Tibial nerve (tissue), 4 donors: ENCODE data around the gene FOXL2. TPM values are rescaled to one million over a fixed set of nuclear protein-coding genes. Genes with fewer than 3 reads are reported as not detected.

Experiments
- DNase-seq, 2 donors: peaks; one replicate each; pipeline ENCODE4 v3.0.0-alpha.2; 2019; ENCODE audit warnings: low spot score in 2 of 2
- H3K27ac ChIP-seq, 4 donors: fragments of 200-600 bp; sonication (generic) in 3 of 4; one replicate each; pipeline ENCODE4 v1.5.1; 2017 to 2019; ENCODE audit warnings: mild to moderate bottlenecking in 1 of 4
- H3K27me3 ChIP-seq, 2 donors: fragments of 200-600 bp; sonication (generic) in 1 of 2; one replicate each; pipeline versions ENCODE4 v1.5.1 to v1.6.0; 2017 to 2019
- H3K36me3 ChIP-seq, 3 donors: fragments of 200-600 bp; sonication (generic); one replicate each; pipeline ENCODE4 v1.5.1; 2018 to 2019
- H3K4me1 ChIP-seq, 4 donors: fragments of 200-600 bp; sonication (generic) in 3 of 4; one replicate each; pipeline ENCODE4 v1.5.1; 2017 to 2019
- H3K4me3 ChIP-seq, 4 donors: fragments of 200-600 bp; sonication (generic) in 3 of 4; one replicate each; pipeline ENCODE4 v1.5.1; 2017 to 2019; ENCODE audit warnings: mild to moderate bottlenecking in 1 of 4, moderate library complexity in 1 of 4
- H3K9me3 ChIP-seq, 4 donors: fragments of 200-600 bp; sonication (generic) in 3 of 4; one replicate each; pipeline ENCODE4 v1.5.1; 2017 to 2019
- CTCF ChIP-seq, 5 experiments: fragments of 200-600 bp in 3 of 5; fragments of 450-650 bp in 2 of 5; sonication (generic) in 3 of 5; IDR thresholded peaks; one replicate each; pipeline ENCODE4 v1.5.1; 2016 to 2019; ENCODE audit warnings: antibody characterized with exemption in 5 of 5, mild to moderate bottlenecking in 3 of 5, moderate library complexity in 2 of 5
- EP300 ChIP-seq, 2 donors: sonication (generic); formaldehyde crosslinking; IDR thresholded peaks; one replicate each; pipeline ENCODE4 v1.6.1; 2017; ENCODE audit warnings: antibody characterized with exemption in 2 of 2, mild to moderate bottlenecking in 1 of 2
- POLR2A ChIP-seq, 2 donors: fragments of 450-650 bp; IDR thresholded peaks; one replicate each; pipeline ENCODE4 v1.6.1; 2017; ENCODE audit warnings: antibody characterized with exemption in 2 of 2, mild to moderate bottlenecking in 2 of 2, moderate library complexity in 2 of 2
- WGBS, 2 donors: methylation state at CpG; one replicate each; pipeline ENCODE4 v1.1.5; 2018; 5-methylcytosine and 5-hydroxymethylcytosine counted together
- total RNA-seq, 4 donors: library from RNA; depleted of rRNA; stranded (reverse); fragments of >200 nt; gene quantifications; one replicate each; pipeline ENCODE4 v1.1.0, GENCODE V29; 2016

FOXL2 gene
- total RNA-seq, 4 donors from 2014 or later, result not detected

DNA sequence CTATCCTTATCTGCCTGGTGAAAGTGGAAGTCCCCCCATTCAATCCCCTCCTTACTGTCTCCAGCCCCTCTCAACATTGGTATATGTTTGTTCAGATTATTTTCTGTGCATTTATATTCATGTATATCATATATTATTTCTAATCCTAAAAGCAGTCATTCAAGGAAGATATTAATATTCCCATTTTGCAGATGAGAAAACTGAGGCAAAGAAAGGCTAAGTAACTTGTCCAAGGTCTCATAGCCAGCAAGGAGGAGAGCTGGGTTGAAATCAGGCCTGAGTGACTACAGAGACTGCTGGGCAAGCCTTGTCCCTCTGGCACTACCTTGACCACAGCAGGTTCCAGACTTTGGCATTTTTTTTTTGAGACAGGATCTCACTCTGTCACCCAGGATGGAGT lies 29.1 kb upstream of the FOXL2 start:
- TF ChIP-seq CTCF (IDR thresholded peaks at IDR 0.05) (no peak), EP300 (IDR thresholded peaks at IDR 0.05) (no peak), POLR2A (IDR thresholded peaks at IDR 0.05) (no peak)
- Histone ChIP-seq H3K4me3 (no peak overlapping the region), H3K27me3 (no peaks in the 10 kb centered on the region), H3K36me3 (no peaks in the 10 kb centered on the region), H3K27ac (no peak overlapping the region), H3K9me3 (no peaks in the 10 kb centered on the region), H3K4me1 (no peaks in the 10 kb centered on the region)
- no peak for DNase-seq

- H3K27ac ChIP-seq, result no peak overlapping the region
- TF ChIP-seq EP300 (IDR thresholded peaks at IDR 0.05) (no peak), POLR2A (IDR thresholded peaks at IDR 0.05) (no peak), CTCF (IDR thresholded peaks at IDR 0.05) (no peak)
- no peaks in the 10 kb centered on the region for H3K27me3 ChIP-seq
- H3K4me3 ChIP-seq, result no peak overlapping the region
- H3K36me3 ChIP-seq, result no peaks in the 10 kb centered on the region
- H3K9me3 ChIP-seq, result no peaks in the 10 kb centered on the region
- WGBS, 2 donors, result 80 to 90% methylated on average over 8 of the region's 8 CpGs
- no peaks in the 10 kb centered on the region for H3K4me1 ChIP-seq
- DNase-seq, result no peak
These were observed 28.4 kb upstream of the FOXL2 start for GRCh38 chr3:138975351-138975750.

- no peak for TF ChIP-seq CTCF (IDR thresholded peaks at IDR 0.05)
- TF ChIP-seq POLR2A (IDR thresholded peaks at IDR 0.05), result no peak
- TF ChIP-seq EP300 (IDR thresholded peaks at IDR 0.05), result no peak
- H3K36me3 ChIP-seq, result no peaks in the 10 kb centered on the region
- H3K4me3 ChIP-seq, result no peak overlapping the region
- no peak overlapping the region for H3K27ac ChIP-seq
- H3K4me1 ChIP-seq, result no peaks in the 10 kb centered on the region
- H3K9me3 ChIP-seq, result no peaks in the 10 kb centered on the region
- no peaks in the 10 kb centered on the region for H3K27me3 ChIP-seq
- DNase-seq, result no peak
- WGBS, 2 donors, result 66 to 71% methylated on average over 5 of the region's 5 CpGs
These were observed 27.5 kb upstream of the FOXL2 start for GRCh38 chr3:138974462-138974861.

DNA sequence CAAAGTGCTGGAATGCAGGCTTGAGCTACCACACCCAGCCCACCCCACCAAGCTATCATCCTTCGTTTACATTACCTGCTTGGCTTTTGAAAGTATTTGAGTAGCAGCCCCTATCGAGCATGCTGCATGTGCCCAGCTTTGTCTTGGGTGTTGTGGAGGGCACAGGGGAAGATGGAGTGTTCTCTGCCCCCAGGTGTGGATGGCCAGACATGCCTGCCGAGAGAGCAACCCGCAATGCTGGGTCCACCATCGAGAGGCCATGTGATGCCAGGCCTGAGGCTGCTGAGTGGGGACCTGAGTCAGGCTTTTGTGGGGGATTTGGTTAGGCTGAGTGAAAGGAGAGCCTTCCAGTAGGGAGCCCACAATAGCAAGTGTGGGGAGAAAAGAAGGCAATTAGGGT lies 26.0 kb upstream of the FOXL2 start:
- Histone ChIP-seq H3K9me3 (no peaks in the 10 kb centered on the region), H3K27ac (no peak overlapping the region), H3K36me3 (no peaks in the 10 kb centered on the region), H3K27me3 (no peaks in the 10 kb centered on the region), H3K4me3 (no peak overlapping the region), H3K4me1 (no peaks in the 10 kb centered on the region)
- TF ChIP-seq POLR2A (IDR thresholded peaks at IDR 0.05), result no peak
- TF ChIP-seq EP300 (IDR thresholded peaks at IDR 0.05), result no peak
- no peak for TF ChIP-seq CTCF (IDR thresholded peaks at IDR 0.05)
- DNase-seq, result no peak
- 80 to 81% methylated on average over 5 of the region's 5 CpGs for WGBS, 2 donors

DNA sequence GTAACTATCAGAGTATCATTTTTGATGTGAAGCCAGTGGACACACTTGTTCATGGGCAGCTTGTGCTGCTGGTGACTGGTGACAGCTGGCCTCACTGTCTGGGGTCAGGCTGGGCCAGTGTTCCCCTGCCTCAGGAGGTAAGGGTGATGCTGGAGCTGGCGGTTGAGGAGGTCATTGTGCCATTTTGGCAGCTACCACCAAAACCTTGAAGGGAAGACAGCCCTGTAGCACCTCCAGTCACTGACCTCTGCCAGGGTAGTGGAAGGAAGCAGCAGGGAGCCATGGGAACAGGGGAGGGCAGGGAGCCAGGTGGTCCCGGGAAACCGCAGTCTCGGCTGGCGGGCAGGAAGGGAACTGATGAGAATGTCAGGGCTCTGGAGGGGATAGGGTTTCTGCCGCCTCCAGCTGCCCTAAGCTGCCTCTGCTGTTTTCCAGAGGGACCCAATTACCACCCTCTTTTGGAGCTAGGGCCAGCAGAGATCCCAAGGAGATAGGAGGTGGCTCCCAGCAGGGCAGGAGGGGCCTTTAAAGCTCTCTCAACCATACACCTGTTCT lies 24.9 kb upstream of the FOXL2 start:
- WGBS, 2 donors, result 52 to 74% methylated on average over 6 of the region's 6 CpGs
- Histone ChIP-seq H3K36me3 (no peaks in the 10 kb centered on the region), H3K4me1 (no peaks in the 10 kb centered on the region), H3K27ac (no peak overlapping the region), H3K4me3 (no peak overlapping the region), H3K9me3 (no peaks in the 10 kb centered on the region), H3K27me3 (no peaks in the 10 kb centered on the region)
- TF ChIP-seq POLR2A (IDR thresholded peaks at IDR 0.05) (no peak), CTCF (IDR thresholded peaks at IDR 0.05) (no peak), EP300 (IDR thresholded peaks at IDR 0.05) (no peak)
- DNase-seq, result no peak
